Caco-2 (cell line): ENCODE measurements around the gene EVC2. TPM values are rescaled to one million over a fixed set of nuclear protein-coding genes. Genes with fewer than 3 reads are reported as not detected.

Source experiments
- BruUV-seq: library from RNA; stranded (reverse); fragments of 400-500 nt; replicated peaks from 2 replicates; lab custom pipeline; 2021; lab: Mats Ljungman, UMichigan
- CTCF ChIA-PET: fragments of 300-600 bp; sonication (Branson Sonifier 250); formaldehyde crosslinking; loops from one replicate; lab custom pipeline; 2022; ENCODE audit warnings: antibody characterized with exemption; lab: Charles Lee
- POLR2A ChIA-PET: fragments of 300-600 bp; sonication (Branson Sonifier 250); formaldehyde crosslinking; loops from one replicate; lab custom pipeline; 2022; ENCODE audit warnings: antibody characterized with exemption; lab: Charles Lee
- DNase-seq, 2 experiments: peaks; one replicate each; pipeline versions ENCODE4 v3.0.0 to v3.0.0-alpha.2; 2020 to 2022
- H3K27me3 ChIP-seq: replicated peaks from 2 replicates; pipeline ENCODE4 v1.6.0; 2011; ENCODE audit warnings: low read length; ENCODE audit not compliant: control insufficient read depth, insufficient read depth
- H3K36me3 ChIP-seq: 2 replicates; pipeline ENCODE4 v1.5.1; 2011; ENCODE audit warnings: low read length; ENCODE audit not compliant: control insufficient read depth, insufficient read depth
- H3K4me1 ChIP-seq: fragments of 250-450 bp; sonication (Bioruptor Pico); 2 replicates; pipeline ENCODE4 v1.5.1; 2020; ENCODE audit warnings: mild to moderate bottlenecking
- H3K4me3 ChIP-seq: 2 replicates; pipeline ENCODE4 v1.5.1; 2011; ENCODE audit warnings: low read depth, mild to moderate bottlenecking, control low read depth, low read length
- H3K9me3 ChIP-seq: fragments of 250-450 bp; sonication (Bioruptor Pico); 2 replicates; pipeline ENCODE4 v1.5.1; 2020; ENCODE audit warnings: mild to moderate bottlenecking, moderate library complexity
- H3K27ac Mint-ChIP-seq: one replicate; pipeline ENCODE4 v1.8.0; 2022; ENCODE audit warnings: mixed read lengths; ENCODE audit not compliant: unreplicated experiment
- H3K27me3 Mint-ChIP-seq: one replicate; pipeline ENCODE4 v1.8.0; 2022; ENCODE audit warnings: mixed read lengths; ENCODE audit not compliant: insufficient read depth, unreplicated experiment
- H3K36me3 Mint-ChIP-seq: one replicate; pipeline ENCODE4 v1.8.0; 2022; ENCODE audit warnings: mild to moderate bottlenecking, mixed read lengths; ENCODE audit not compliant: insufficient read depth, unreplicated experiment
- H3K4me1 Mint-ChIP-seq: one replicate; pipeline ENCODE4 v1.8.0; 2022; ENCODE audit warnings: low read depth, mixed read lengths; ENCODE audit not compliant: unreplicated experiment
- H3K4me3 Mint-ChIP-seq: one replicate; pipeline ENCODE4 v1.8.0; 2022; ENCODE audit warnings: mild to moderate bottlenecking, moderate library complexity, mixed read lengths; ENCODE audit not compliant: unreplicated experiment
- H3K9me3 Mint-ChIP-seq: one replicate; pipeline ENCODE4 v1.8.0; 2022; ENCODE audit warnings: mixed read lengths; ENCODE audit not compliant: unreplicated experiment
- intact Hi-C: fragments of 100-400 bp; cut with micrococcal nuclease; formaldehyde crosslinking; loops from one replicate; pipeline ENCODE4 v1.10.0; 2022; ENCODE audit not compliant: unreplicated experiment
- total RNA-seq: library from RNA; stranded (reverse); gene quantifications from 2 replicates; pipeline ENCODE4 v1.2.3, GENCODE V29; 2022
- TF ChIP-seq, protein P1 (sequence below), 2 experiments: fragments of 200-600 bp in 1 of 2; IDR thresholded peaks; 1 replicate in 1 of 2; 2 replicates in 1 of 2; pipeline versions ENCODE4 v1.5.1 to v1.8.0; 2011 to 2022; ENCODE audit warnings: antibody characterized with exemption in 1 of 2, control low read depth in 1 of 2, inconsistent platforms in 1 of 2, low read depth in 1 of 2, low read length in 1 of 2, mild to moderate bottlenecking in 1 of 2, moderate library complexity in 1 of 2; ENCODE audit not compliant: insufficient read depth in 1 of 2, severe bottlenecking in 1 of 2, unreplicated experiment in 1 of 2

The EVC2 gene
- total RNA-seq, 1 experiment from 2014 or later: not detected

DNA sequence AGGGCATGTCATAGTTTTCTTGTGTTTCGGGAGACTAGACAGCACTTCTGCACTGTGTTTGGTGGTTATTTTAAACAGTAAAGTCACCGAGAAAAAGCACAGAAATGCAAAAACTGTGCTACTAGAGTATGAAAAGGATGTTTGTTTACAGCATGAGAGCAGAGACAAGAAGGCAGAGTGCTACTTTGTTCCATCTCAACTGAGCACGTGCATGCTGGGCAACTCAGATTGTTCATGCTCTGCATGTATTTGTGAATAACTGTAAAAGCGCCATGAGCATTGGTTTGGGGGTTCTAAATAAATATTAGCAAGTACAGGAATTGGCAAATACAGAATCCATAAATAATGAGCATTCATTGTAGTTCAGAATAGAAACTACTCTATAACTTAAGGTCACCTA is 10.1 kb upstream of the EVC2 start:
- no peak overlapping the region for H3K4me3 ChIP-seq
- H3K9me3 Mint-ChIP-seq: peaks cover 37% of the 10 kb centered on the region
- H3K36me3 Mint-ChIP-seq: no peaks in the 10 kb centered on the region
- DNase-seq: no peak
- H3K27me3 ChIP-seq: no peaks in the 10 kb centered on the region
- no peak overlapping the region for H3K4me3 Mint-ChIP-seq
- H3K9me3 ChIP-seq: 0 out of 2 replicates have a peak, but pooled peaks cover 3% of the 10 kb centered on the region
- CTCF ChIA-PET: no interaction called here
- H3K4me1 ChIP-seq: peaks cover 12% of the 10 kb centered on the region; the same call in 1 of the 2 replicates
- TF ChIP-seq, protein P1, sequence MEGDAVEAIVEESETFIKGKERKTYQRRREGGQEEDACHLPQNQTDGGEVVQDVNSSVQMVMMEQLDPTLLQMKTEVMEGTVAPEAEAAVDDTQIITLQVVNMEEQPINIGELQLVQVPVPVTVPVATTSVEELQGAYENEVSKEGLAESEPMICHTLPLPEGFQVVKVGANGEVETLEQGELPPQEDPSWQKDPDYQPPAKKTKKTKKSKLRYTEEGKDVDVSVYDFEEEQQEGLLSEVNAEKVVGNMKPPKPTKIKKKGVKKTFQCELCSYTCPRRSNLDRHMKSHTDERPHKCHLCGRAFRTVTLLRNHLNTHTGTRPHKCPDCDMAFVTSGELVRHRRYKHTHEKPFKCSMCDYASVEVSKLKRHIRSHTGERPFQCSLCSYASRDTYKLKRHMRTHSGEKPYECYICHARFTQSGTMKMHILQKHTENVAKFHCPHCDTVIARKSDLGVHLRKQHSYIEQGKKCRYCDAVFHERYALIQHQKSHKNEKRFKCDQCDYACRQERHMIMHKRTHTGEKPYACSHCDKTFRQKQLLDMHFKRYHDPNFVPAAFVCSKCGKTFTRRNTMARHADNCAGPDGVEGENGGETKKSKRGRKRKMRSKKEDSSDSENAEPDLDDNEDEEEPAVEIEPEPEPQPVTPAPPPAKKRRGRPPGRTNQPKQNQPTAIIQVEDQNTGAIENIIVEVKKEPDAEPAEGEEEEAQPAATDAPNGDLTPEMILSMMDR (IDR thresholded peaks at IDR 0.05; ENCODE audit: insufficient read depth in 1 of 2, low read depth in 1 of 2, low read length in 1 of 2, severe bottlenecking in 1 of 2, unreplicated experiment in 1 of 2): no peak
- no peak overlapping the region for H3K27ac Mint-ChIP-seq
- no TSS peak for BruUV-seq
- intact Hi-C loops: no loop called here
- no peaks in the 10 kb centered on the region for H3K36me3 ChIP-seq
- POLR2A ChIA-PET: no interaction called here
- H3K27me3 Mint-ChIP-seq: no peaks in the 10 kb centered on the region
- no peaks in the 10 kb centered on the region for H3K4me1 Mint-ChIP-seq

- H3K4me3 Mint-ChIP-seq: no peak overlapping the region
- Histone ChIP-seq H3K27me3 (no peaks in the 10 kb centered on the region), H3K9me3 (0 out of 2 replicates have a peak, but pooled peaks cover 3% of the 10 kb centered on the region), H3K4me3 (no peak overlapping the region), H3K4me1 (peaks cover 10% of the 10 kb centered on the region; the same call in 1 of the 2 replicates), H3K36me3 (no peaks in the 10 kb centered on the region)
- H3K9me3 Mint-ChIP-seq: peaks cover 36% of the 10 kb centered on the region
- DNase-seq: no peak
- H3K4me1 Mint-ChIP-seq: no peaks in the 10 kb centered on the region
- ChIA-PET POLR2A (no interaction called here), CTCF (no interaction called here)
- no peaks in the 10 kb centered on the region for H3K27me3 Mint-ChIP-seq
- no peak overlapping the region for H3K27ac Mint-ChIP-seq
- TF ChIP-seq, protein P1 (IDR thresholded peaks at IDR 0.05; ENCODE audit: insufficient read depth in 1 of 2, low read depth in 1 of 2, low read length in 1 of 2, severe bottlenecking in 1 of 2, unreplicated experiment in 1 of 2): no peak
- no TSS peak for BruUV-seq
- intact Hi-C loops: no loop called here
- no peaks in the 10 kb centered on the region for H3K36me3 Mint-ChIP-seq
These were observed 9.2 kb upstream of the EVC2 start for GRCh38 chr4:5717449-5718158.

GRCh38 chr4:5716391-5716790 is 8.0 kb upstream of the EVC2 start:
- Histone ChIP-seq H3K27me3 (no peaks in the 10 kb centered on the region), H3K9me3 (0 out of 2 replicates have a peak, but pooled peaks cover 3% of the 10 kb centered on the region), H3K4me1 (no peaks in the 10 kb centered on the region), H3K4me3 (no peak overlapping the region), H3K36me3 (no peaks in the 10 kb centered on the region)
- no TSS peak for BruUV-seq
- POLR2A ChIA-PET: no interaction called here
- Mint-ChIP-seq H3K9me3 (peaks cover 36% of the 10 kb centered on the region), H3K36me3 (no peaks in the 10 kb centered on the region), H3K4me3 (no peak overlapping the region), H3K4me1 (no peaks in the 10 kb centered on the region), H3K27ac (no peak overlapping the region), H3K27me3 (no peaks in the 10 kb centered on the region)
- TF ChIP-seq, protein P1 (IDR thresholded peaks at IDR 0.05; ENCODE audit: insufficient read depth in 1 of 2, low read depth in 1 of 2, low read length in 1 of 2, severe bottlenecking in 1 of 2, unreplicated experiment in 1 of 2): no peak
- intact Hi-C loops: no loop called here
- CTCF ChIA-PET: interaction anchor here (0.6 kb wide), 1 partner anchor 126 kb away, joined by 3 read pairs; no protein-coding TSS in a partner anchor
- DNase-seq: no peak
